ENCODE measurements around the gene RTN4R.

Gene RTN4R

GRCh38 chr22:20201837-20202392 lies 66.2 kb downstream of the RTN4R start:
- no peak for DNase-seq (ENCODE audit: low read depth in 2 of 2)

DNA sequence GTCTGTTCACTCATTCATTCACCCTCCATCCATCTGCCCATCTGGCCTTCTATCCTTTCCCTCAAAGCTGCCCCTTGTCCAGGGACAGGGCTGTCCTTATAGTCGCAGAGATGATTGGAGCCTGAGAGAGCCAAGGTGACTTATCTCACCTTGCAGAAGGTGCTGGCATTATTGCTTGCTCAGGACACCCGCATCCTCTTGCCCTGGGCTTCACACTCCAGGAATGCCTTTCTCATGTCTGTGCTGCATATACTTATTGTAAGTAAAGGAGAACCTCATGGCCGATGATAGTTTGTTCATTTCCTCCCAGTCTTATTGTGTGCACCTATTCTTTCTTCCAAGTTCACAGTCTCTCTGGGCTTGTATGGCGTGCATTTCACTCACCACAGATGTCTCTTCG lies 68.2 kb downstream of the RTN4R start:
- DNase-seq (ENCODE audit: low read depth in 2 of 2) = no peak

DNA sequence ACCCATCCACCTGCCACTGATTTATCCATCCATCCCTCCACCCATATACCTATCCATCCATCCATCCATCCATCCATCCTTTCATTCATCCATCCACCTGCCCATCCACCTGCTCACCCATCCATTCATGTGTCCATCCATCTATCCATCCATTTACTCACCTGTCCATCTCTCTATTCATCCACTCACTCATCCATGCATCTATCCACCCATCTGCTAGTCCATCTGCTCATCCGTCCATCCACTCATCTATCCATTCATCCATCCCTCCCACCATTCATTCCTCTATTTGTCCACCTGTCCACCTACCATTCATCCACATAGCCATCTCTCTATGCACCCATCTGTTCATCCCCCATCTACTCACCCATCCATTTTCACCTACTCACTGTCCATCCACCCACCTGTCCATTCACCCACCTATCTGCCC lies 68.7 kb downstream of the RTN4R start:
- DNase-seq (ENCODE audit: low read depth in 2 of 2) = no peak

GRCh38 chr22:20198557-20199319 lies 69.4 kb downstream of the RTN4R start:
- no peak for DNase-seq (ENCODE audit: low read depth in 2 of 2)

DNA sequence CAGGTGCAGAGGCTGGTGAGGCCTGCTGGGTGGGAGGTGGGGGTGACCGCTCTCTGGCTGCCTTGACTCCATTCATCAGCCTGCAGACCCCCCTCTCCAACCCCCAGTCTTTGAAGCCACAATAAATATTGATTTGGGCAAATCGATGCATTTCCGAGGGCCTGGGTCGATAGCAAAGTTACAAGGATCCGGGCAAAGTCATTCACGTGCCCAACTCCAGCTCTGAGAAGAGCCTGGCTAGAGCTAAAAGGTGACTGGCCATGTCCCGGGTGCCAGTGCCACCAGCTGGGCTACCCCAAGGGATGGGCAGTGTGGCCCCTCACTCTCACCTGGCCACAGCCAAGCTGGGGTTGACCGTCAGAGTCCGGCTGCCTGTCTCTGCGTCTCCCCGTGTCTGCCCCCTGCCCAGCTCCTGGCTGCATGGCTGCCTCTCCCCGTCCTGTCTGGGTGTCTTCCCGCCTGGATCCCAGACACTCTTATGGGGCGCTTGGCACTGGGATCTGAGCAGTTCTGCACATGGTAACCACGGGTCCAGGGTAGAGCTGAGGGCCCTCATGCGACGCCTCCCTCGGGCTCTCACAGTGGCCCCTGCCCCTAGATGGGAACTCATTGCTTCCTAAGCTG lies 70.6 kb downstream of the RTN4R start:
- no peak for DNase-seq (ENCODE audit: low read depth in 2 of 2)

DNA sequence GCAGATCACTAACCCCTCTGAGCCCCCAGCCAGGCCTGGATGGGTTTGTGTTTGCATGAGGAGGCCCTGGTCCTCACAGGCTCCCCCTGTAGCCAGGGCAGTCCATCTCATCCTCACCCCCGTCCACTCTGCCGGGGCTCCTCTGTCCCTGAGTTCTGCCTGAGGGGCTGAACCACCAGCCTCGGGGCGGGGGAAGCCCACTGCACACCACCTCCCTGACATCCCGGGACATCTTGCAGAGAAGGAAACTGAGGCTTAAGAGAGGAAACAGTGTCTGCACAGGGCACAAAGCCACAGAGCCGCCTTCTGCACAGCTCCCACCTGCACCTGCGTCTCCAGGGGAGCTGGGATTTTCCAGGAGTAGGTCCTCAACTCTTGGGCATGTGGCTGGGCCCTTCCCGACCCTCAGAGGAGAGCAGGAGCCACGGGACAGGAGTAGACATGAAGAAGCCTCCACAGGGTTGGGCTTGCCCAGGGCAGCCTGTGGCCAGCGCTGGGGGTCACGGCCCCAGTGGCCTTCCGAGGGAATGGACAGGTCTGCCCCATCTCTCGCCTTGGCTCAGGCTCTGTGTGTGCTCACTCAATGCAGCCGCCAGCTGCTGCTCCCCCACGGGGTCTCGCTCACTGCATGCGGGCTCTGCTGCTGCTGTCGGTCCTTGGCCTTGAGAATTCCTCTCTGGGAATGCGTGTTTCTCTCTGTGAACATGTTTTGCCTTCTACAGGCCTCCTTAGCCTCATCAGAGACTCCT lies 71.8 kb downstream of the RTN4R start:
- no peak for DNase-seq (ENCODE audit: low read depth in 2 of 2)

DNA sequence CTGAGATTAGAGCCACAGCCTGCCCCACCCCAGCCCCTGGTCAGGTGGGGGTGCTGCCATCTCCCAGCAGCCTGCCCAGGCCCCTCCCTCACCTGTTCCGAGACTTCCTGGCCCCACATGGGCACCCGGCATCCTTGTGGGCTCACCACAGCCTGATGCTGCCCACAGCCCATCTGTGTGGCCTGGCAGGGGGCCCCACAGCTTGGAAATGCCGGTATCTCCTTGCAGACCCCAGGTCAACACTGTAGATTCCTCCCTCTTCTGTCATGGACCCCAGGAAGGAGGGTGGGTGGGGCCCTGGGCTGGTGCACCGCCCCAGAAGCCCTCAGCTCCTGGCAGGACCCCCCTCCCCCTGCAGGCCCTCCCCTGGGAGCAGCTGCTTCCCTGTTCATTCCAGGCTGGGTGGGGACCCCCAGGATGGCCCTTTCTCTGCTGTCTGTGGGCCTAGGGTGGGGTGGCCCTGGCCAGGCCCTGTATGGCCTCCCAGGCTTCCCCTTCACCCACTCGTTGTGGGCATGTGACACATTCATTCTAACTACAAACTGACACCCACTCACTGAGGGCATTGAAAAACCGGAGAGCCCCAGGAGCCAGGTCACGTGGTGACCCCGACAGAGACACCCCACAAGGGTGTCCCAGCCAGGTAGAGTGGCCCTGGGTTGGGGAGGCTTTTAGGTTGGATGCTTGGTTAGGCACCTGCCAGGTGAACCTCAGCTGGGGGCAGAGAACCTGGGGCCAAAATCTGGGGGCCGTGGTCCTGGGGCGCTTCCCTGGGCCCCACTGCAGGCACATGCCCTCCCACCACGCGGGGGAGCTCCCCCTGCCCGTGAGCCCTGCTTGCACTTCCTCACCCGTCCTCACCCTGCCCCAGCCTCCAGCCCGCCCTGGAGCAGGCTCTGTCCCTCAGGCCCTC lies 73.2 kb downstream of the RTN4R start:
- DNase-seq (ENCODE audit: low read depth in 2 of 2) = no peak

GRCh38 chr22:20193761-20194494 lies 74.2 kb downstream of the RTN4R start:
- DNase-seq (ENCODE audit: low read depth in 2 of 2) = no peak

DNA sequence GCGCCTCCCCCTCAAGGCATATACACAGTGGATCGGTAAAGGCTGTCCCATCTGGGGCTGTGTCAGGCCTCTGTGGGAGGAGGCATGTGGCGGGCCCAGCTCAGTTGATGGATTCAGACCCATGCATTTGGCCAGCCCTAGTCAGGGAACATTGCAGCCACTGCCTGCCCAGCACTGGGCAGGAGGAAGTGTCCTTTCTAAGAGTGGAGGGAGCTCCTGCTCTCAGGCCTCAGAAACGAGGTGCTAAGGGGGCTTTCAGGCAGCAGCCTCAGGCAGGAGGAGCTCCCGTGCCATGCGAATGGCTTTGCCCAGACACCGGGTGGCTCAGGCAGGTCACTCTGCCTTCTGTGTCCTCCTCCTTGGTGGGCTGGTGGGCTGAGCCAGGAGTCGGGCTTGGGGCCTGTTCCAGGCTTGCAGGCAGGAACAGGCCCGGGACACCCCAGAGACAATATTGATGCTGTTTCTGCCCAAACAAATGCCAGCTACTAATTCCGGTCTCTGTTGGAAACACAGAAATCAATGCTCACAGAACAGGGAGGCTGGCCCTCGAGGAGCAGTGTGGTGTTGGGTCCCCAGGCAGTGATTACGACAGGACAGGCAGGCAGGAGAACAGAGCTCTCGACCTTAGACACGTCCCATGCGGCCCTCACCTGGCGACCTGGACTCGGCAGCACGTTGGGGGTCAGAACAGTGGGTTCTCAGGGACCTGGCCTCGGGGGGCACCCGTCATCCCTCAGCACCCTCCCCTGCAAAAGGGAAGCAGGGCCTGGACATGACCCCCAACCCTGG lies 75.0 kb downstream of the RTN4R start:
- no peak for DNase-seq (ENCODE audit: low read depth in 2 of 2)

DNA sequence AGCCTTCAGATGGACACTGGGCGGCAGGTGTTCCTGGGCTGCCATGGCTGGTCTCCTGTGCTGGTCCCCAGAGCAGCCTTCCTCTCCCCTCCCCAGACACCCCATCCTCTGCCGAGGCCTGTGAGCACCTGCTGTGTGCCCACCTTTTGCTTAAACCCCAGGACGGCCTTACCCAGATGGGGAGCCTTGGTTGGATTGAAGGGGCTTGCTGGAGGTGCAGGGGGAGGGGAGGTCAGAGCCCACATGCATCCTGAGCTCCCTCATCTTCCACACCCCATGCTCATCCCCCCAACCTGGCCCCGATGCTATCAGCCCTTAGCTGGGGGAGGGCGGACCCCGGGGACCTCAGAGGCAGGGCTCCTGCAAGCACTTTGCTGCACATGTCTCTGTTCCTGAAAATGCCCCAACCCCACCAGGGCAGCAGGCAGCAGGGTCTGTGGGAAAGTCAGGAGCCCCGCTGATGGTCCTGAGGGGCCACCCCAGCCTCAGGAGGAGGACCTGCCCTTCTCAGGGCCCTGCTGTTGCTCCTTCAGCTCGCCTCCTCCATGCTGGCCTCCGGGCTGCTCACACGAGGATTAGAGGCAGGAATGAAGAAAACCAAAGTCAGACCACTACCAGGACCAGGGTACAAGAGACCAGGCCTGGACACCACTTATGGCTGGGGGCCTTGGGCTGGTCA lies 75.7 kb downstream of the RTN4R start:
- no peak for DNase-seq (ENCODE audit: low read depth in 2 of 2)

GRCh38 chr22:20191803-20192202 lies 76.3 kb downstream of the RTN4R start:
- no peak for DNase-seq (ENCODE audit: low read depth in 2 of 2)
